ENCODE measurements around the gene ITPR1.

Gene ITPR1

DNA sequence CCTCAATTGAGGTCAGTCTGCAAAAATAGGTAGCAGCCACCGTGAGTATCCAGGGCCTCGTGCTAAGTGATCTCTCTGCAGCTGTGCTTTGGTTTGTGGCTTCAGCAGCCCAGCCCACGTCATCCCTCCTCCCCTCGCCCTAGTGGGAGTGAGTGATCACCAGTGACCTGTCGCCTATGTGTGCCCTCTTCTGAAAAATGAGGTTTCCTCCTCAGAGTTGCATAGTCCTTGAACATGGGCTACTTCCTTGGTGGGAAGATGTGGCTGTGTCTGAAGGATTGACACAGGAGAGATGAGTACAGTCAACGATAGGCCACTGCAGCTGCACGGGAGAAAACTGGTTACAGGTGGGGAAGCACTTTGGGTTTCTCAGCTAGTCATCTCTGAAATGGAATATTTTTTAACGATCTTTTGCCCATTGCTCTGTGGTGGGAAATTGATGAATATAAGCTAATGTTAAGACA is 341.3 kb downstream of the ITPR1 start:
- peak; percentile 71 for DNase-seq
- in situ Hi-C loops (cut with MboI; ENCODE audit: low pct_unique_long_range_greater_than_20kb, low sequenced_read_pairs) = no loop called here

DNA sequence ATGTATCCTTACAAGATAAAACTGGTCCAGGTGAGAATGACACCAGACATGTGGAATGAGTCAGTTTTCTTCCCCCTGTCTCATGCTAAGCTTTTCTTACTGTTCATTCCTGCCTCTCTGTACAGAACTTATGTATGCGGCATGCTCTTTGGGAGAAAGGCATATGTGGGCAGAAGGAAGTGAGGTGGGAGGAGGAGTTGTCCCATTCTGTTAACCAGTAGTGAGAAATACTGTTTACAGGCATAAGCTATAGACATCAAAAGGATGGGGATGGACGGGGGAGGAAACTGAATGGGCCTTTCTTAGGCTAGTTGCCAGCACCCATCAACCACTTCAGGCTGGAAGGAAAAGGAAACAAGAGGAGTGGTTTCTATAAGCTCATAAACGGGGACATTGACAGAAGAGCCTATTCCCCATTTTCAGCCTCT is 342.5 kb downstream of the ITPR1 start:
- peak; percentile 83 for DNase-seq
- in situ Hi-C loops (cut with MboI; ENCODE audit: low pct_unique_long_range_greater_than_20kb, low sequenced_read_pairs) = no loop called here

DNA sequence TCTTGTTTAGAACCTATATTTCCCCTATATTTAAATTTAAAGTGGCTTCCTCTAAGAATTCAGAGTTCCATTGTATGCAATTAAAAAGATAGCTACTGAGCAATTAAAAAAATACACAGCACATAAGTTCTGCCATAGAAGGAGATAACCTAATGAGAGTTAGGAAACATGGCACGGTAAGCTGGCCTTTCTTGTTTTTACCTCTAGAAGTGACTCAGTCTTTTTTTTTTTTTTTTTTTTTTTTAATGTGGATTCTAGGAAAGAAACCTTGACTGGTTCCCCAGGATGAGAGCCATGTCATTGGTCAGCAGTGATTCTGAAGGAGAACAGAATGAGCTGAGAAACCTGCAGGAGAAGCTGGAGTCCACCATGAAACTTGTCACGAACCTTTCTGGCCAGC is 343.4 kb downstream of the ITPR1 start:
- in situ Hi-C loops (cut with MboI; ENCODE audit: low pct_unique_long_range_greater_than_20kb, low sequenced_read_pairs) = no loop called here
- no peak for DNase-seq

DNA sequence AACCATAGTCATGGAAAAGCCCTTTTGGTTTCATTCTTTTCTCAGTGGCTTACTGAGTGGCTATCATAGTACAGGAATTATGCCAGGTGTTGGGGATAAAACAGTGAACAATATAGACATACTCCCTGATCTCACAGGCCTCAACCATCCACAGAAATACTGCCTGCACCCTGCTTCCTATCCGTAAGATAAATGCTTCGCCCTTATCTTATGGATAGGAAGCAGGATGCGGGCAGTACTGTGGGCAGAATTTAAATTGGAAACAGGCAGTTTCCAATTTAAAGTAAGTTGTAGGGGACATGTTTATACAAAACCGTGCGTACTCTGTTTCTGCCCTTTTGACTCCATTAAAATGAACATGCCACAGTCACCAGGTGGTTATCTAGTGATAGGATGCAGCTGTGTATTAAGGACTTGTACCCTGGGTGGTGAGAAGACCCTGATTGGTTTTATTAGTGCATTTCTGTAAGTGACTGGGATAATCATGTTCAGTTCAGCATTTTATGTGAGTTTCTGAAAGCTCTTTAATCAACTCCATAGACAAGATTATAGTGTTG is 344.3 kb downstream of the ITPR1 start:
- no peak for DNase-seq
- in situ Hi-C loops (cut with MboI; ENCODE audit: low pct_unique_long_range_greater_than_20kb, low sequenced_read_pairs) = no loop called here

DNA sequence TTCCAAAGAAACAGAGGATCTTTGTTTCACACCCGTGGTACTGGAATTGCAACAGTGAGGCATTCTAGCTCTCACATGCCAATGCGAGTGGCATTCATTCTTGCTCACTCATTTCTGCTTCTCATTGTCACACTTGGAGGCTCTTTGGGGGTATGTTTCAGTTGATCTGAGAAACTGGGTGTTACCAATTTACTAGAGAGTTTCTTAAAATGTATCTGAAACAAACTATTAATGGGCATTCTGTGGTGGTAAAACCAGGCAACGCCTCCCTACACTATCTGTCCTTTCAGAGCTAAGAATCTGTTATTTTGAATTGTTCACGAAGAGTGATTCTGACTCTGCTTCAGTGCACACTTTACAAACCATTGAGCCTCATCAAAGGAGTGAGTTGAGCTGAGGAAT is 345.5 kb downstream of the ITPR1 start:
- DNase-seq = no peak
- in situ Hi-C loops (cut with MboI; ENCODE audit: low pct_unique_long_range_greater_than_20kb, low sequenced_read_pairs) = no loop called here

DNA sequence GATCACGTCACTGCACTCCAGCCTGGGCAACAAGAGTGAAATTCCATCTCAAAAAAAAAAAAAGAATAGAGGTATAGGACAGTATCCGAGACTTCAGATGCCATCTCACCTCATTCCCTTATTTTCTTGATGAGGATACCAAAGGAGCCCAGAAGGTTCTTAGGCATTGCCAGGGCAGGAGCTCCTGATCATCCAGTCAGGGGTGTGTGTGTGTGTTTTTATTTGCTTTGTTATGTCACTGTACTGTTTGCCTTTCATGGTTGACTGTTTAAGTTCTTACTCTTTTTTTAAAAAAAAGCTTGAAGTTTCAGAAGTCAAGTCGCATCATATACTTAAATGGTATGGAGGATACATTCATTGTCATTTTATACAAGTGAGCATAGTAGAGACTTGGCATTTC is 346.1 kb downstream of the ITPR1 start:
- DNase-seq = no peak
- in situ Hi-C loops (cut with MboI; ENCODE audit: low pct_unique_long_range_greater_than_20kb, low sequenced_read_pairs) = no loop called here

DNA sequence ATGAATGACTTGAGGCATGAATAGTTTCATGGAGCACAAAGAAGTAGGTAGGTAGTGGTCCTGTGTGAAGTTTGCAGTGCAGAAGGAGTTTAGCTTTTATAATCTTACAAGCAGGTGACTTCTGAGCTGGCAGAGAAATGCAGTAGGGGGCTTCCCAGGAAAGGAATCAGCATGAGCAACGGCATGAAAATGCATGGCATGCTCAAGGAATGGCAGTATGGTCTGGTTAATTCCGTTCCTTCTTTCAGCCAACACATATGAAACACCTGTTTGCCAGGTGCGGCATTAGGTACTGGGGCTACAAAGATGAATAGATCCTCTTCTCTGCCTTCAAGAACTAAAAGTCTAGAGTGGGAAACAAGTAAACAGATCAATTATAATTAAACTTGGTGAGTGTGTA is 348.1 kb downstream of the ITPR1 start:
- in situ Hi-C loops (cut with MboI; ENCODE audit: low pct_unique_long_range_greater_than_20kb, low sequenced_read_pairs) = no loop called here
- no peak for DNase-seq

DNA sequence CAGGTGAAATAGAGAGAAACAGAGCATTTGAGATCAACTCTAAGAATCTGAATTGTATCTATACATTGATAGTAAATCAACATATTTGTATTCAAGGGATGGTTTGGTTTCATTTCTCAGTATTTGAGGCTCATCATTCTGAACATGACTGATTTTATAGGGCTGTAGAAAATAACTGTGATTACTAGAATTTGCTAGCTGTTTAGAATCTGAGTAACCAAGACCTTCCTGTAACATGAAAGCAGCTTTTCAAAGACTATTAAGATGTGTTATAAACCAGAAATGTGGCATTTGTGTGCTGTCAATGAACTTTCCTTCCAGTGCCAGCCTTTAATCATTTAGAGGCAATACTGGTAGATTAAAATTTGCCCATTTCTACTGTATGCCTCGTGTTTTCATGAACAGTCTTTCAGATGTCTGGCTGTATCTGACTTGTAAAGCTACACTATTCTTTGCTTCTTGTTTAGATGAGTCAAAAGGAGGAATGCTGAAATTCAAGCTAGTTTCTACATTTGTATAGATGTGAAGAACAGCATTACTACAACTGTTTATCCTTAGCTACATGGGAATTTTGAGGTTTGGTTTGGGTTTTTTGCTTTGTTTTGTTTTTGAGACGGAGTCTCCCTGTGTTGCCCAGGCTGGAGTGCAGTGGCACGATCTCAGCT is 348.8 kb downstream of the ITPR1 start:
- in situ Hi-C loops (cut with MboI; ENCODE audit: low pct_unique_long_range_greater_than_20kb, low sequenced_read_pairs) = no loop called here
- no peak for DNase-seq

DNA sequence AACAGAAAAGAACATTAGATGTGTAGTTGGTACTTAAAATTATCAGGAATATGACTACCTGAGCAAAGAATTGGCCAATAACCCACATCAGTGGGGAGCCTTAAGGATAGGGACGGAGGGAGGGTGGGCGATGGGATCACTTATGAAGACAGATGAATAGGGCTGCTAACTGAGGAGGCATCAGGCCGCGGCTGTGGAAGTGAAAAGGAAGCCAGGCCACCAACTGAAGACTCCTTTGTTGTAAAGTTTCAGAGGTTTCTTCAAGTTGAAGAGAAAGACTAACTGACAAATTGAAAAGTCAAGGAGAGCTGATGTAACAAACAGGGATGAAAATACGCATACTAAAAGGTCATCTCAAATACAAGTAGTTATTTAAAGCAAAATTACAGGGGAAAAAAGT is 350.5 kb downstream of the ITPR1 start:
- no peak for DNase-seq
- in situ Hi-C loops (cut with MboI; ENCODE audit: low pct_unique_long_range_greater_than_20kb, low sequenced_read_pairs) = no loop called here

DNA sequence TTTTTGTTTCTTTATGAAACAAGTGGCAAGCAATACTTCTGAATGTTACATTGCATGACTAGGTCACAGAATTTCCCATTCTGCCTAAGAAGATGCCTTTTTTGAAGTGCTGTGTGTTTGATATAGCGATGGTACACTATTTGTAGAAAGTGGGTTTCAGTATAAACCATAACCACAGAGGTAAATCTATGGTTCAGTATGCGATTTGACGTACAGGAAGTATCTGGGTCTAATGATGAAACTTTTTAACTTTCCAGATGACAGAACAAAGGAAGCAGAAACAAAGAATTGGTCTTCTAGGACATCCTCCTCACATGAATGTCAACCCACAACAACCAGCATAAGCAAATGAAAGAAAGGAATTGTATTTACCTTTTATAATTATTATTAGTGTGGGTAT is 352.7 kb downstream of the ITPR1 start:
- in situ Hi-C loops (cut with MboI; ENCODE audit: low pct_unique_long_range_greater_than_20kb, low sequenced_read_pairs) = no loop called here
- no peak for DNase-seq

DNA sequence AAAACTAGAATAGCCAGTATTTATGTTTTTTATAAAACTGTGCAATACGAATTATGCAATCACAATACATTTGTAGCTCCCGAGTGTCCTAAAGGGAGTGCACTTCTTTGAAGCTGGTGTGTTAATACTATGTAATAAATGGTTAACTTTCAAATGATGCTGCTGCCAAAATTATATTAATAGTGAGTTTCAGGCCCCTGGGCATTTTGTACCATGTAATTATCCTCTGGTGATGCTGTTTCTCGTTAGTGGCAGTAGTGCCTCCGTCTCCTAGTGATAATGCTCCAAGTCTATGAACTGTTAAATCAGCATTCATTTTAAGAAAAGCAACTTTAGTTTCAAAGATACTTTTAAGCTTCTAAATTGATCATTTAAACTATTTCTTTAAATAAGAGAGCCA is 353.4 kb downstream of the ITPR1 start:
- no peak for DNase-seq
- in situ Hi-C loops (cut with MboI; ENCODE audit: low pct_unique_long_range_greater_than_20kb, low sequenced_read_pairs) = no loop called here

DNA sequence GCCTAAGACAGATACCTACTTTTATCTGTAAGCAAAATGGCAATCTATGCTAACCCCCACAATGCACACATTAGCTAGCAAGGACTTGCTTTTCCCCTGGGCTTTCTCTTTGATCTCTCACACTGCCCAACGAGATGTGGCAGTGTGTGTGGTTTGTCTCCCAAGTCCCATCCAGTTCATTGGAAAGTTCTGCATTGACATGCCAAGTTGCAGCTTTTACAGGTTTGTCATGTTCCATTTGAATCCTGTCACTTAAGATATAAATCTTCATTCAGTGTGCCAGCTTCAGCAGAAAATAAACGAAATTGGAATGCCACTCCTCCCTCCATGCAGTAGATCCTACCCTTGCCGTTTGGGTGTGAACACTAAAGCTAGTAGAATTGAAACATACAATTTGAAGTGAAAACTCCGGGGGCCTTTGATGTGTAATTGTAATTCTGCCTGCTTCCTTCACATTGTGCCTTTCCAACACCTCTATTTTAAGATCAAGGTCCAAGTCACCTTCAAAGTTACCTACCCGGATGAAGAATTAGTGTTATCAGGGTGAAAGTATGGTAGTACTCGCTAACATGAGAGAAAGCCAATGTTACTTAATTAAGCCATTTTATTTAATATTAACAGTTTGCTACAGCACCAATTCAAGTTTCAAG is 355.2 kb downstream of the ITPR1 start:
- in situ Hi-C loops (cut with MboI; ENCODE audit: low pct_unique_long_range_greater_than_20kb, low sequenced_read_pairs) = no loop called here
- DNase-seq = no peak

DNA sequence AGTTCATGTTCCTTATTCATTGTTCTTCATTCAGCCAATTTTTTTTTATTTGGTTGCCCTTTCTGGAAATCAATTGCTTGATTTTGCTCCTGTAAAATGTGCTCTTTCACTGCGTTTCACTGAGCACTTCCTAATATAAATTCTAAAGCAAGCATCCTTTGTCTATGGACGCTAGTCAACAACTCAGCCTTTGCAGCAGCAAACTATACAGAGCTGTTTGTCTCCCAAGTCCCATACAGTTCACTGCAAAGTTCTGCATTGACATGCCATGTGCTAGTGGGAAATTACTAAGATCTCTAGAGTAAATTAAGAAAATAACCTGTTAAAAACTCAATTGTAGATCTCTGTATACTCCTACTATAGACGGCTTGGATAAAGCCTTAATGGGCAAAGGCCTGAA is 356.0 kb downstream of the ITPR1 start:
- in situ Hi-C loops (cut with MboI; ENCODE audit: low pct_unique_long_range_greater_than_20kb, low sequenced_read_pairs) = no loop called here
- DNase-seq = no peak

DNA sequence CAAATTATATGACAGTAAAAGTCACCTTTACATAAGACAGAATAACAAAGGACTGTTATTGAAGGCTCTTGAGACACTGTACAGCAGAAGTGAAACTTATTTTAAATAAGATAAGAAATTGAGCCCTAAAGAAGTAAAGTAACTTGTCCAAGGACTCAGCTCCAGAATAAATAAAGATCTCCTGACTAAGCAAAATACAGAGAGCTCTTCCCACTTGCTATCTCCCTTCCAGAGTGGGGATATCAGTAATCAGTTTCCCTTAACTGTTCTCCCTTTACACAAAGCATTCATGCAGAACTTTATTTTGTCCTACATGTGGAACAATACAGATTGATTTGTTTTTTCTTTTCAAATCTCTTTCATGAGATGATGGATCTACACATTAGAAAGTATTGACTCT is 356.6 kb downstream of the ITPR1 start:
- no peak for DNase-seq
- in situ Hi-C loops (cut with MboI; ENCODE audit: low pct_unique_long_range_greater_than_20kb, low sequenced_read_pairs) = no loop called here

DNA sequence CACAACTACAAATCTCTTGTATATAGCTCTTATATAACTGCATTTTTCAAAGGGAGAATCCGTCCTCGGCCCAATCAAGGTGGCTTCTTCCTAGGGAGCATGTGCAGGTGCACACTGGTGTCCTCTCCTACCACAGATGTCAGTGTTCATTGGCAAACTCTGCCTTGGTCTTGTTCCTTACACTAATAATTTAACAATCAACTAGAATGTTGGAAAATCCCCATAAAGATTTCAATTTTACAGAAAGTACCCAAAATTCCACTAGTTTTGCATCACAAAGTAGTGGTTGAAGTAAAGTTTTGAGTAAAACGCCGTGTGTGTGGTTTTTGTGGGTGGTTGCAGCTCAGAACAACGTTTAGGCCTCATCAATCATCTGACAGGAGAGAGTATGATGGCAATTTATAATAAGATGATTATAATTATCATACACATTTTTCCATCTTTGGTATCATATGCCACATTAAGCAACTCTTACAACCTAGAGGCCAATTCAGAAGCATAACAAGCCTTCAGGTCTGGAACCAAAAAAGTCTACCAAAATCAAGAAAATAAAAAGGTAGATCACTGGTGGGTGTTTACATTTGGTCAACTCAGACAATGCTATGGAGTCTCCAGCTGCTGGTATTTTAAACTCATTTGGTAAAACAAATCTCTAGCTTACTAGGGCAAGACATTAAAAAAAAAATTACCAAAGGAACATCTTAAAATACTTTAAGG is 357.2 kb downstream of the ITPR1 start:
- no peak for DNase-seq
- in situ Hi-C loops (cut with MboI; ENCODE audit: low pct_unique_long_range_greater_than_20kb, low sequenced_read_pairs) = no loop called here

DNA sequence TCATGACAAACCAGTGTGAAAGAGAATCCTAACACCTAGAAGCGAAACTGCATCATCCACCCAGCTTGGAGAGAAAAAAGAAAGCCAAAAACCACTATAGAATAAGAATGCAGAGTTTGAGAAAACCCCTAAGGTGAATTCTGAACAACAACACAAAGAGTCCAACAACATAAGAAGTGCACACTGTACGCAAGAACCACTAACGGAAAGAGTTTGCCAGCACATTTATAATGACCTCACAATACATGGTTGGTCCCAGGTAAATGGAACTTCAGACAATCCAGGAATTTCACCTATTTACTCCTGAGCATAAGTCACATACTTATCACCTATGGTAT is 357.7 kb downstream of the ITPR1 start:
- in situ Hi-C loops (cut with MboI; ENCODE audit: low pct_unique_long_range_greater_than_20kb, low sequenced_read_pairs) = no loop called here

DNA sequence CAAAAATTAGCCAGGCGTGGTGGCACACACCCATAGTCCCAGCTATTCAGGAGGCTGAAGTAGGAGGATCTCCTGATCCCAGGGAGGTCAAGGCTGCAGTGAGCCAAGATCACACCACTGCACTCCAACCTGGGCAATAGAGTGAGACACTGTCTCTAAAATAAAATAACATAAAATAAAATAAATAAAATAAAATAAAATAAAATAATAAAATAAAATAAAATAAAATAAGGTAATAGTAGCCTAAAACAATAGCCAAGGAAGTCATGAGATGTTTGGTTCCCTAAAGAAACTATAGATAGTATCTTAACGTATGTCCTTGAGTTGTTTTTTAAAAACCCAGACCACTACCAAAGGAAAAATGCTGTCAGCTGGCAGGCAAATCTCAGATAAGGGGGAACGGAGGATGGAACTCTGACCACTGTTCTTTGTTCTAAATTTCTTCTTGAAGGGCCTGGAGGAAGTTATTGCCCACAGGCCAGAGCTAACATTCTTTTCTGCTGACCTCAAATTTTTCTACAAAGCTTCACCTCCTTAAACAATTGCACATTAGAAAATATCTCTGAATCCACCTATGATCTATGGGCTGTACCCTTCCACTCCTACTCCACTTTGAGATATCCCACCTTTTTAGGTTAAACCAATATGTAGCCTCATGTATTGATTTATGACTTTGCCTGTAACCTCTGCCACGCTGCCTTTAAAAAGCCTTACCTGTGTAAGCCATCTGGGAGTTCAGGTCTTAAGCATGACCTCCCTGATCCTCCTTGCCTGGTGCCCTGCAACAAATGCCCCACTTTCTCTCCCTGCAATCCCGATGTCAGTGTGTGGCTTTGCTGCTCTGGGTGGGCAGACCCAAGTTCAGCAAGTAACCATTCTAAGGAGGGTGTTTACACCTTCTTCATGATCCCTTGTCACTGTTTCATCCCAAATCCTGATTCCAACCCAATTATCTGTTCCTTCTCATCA is 359.9 kb downstream of the ITPR1 start:
- no peak for DNase-seq
- in situ Hi-C loops (cut with MboI; ENCODE audit: low pct_unique_long_range_greater_than_20kb, low sequenced_read_pairs) = no loop called here

More for the DNA sequence above, 357.7 kb downstream of the ITPR1 start:
- no peak for DNase-seq

DNA sequence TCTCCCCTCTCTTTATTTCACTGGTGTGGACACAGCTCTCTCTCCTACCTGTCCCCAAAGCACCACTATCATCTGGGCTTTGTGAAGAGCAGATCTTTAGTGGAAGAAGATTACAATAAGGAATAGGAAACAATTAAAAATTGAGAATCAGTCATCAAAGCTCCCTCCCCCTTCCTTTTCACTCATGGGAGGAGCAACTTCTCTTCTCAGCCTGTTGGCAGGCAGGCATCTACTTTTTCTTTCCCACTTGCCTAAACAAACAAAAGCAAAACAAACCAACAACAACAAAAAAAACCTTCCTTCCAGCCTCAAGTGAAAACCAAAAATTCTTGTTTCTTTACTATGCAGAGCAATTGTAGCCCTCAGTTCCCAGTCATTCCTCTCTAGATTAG is 360.6 kb downstream of the ITPR1 start:
- no peak for DNase-seq
- in situ Hi-C loops (cut with MboI; ENCODE audit: low pct_unique_long_range_greater_than_20kb, low sequenced_read_pairs) = no loop called here

DNA sequence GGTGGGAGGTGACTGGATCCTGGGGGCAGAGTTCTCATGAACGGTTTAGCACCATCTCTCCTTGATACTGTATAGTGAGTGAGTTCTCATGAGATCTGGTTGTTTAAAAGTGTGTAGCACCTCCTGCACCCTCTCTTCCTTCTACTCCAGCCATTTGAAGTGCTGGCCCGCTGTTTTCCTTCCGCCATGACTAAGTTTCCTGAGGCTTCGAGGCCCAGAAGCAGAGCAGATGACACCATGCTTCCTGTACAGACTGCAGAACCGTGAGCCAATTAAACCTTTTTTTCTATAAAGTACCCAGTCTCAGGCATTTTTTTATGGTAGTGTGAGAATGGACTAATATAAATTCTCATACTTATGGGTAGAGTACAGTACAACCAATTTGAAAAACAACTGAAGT is 362.5 kb downstream of the ITPR1 start:
- in situ Hi-C loops (cut with MboI; ENCODE audit: low pct_unique_long_range_greater_than_20kb, low sequenced_read_pairs) = no loop called here
- DNase-seq = no peak
